ENCODE measurements around the gene MTO1.
"Not testable (repeated sequence)": the region's sequence is repeated elsewhere in the genome, so short reads cannot be mapped to it uniquely, and the experiment has no call there.

Gene MTO1

GRCh38 chr6:73504160-73504559, 42.6 kb downstream of the MTO1 start:
- TF ChIP-seq CTCF (IDR thresholded peaks at IDR 0.05; ENCODE audit: insufficient read depth, low read depth, low read length, missing control alignments): no peak
- no peak for DNase-seq (ENCODE audit: low read depth)
- H3K4me3 ChIP-seq (ENCODE audit: low read length): no peak overlapping the region

- no peak overlapping the region for H3K4me3 ChIP-seq (ENCODE audit: low read length)
- no peak for TF ChIP-seq CTCF (IDR thresholded peaks at IDR 0.05; ENCODE audit: insufficient read depth, low read depth, low read length, missing control alignments)
- DNase-seq (ENCODE audit: low read depth): no peak
Measured at GRCh38 chr6:73505142-73505541, 43.6 kb downstream of the MTO1 start.

- not testable (repeated sequence) for H3K4me3 ChIP-seq (ENCODE audit: low read length)
- peak; percentile 44 for DNase-seq (ENCODE audit: low read depth)
Measured at GRCh38 chr6:73505705-73506104, 44.2 kb downstream of the MTO1 start.

GRCh38 chr6:73506246-73506645, 44.7 kb downstream of the MTO1 start:
- TF ChIP-seq CTCF (IDR thresholded peaks at IDR 0.05; ENCODE audit: insufficient read depth, low read depth, low read length, missing control alignments): no peak
- no peak overlapping the region for H3K4me3 ChIP-seq (ENCODE audit: low read length)
- no peak for DNase-seq (ENCODE audit: low read depth)

- no peak overlapping the region for H3K4me3 ChIP-seq (ENCODE audit: low read length)
- no peak for DNase-seq (ENCODE audit: low read depth)
- no peak for TF ChIP-seq CTCF (IDR thresholded peaks at IDR 0.05; ENCODE audit: insufficient read depth, low read depth, low read length, missing control alignments)
Measured at GRCh38 chr6:73508776-73509175, 47.2 kb downstream of the MTO1 start.

GRCh38 chr6:73509851-73510250, 48.3 kb downstream of the MTO1 start:
- no peak for DNase-seq (ENCODE audit: low read depth)
- no peak overlapping the region for H3K4me3 ChIP-seq (ENCODE audit: low read length)
- no peak for TF ChIP-seq CTCF (IDR thresholded peaks at IDR 0.05; ENCODE audit: insufficient read depth, low read depth, low read length, missing control alignments)

GRCh38 chr6:73511796-73512195, 50.3 kb downstream of the MTO1 start:
- DNase-seq (ENCODE audit: low read depth): no peak
- H3K4me3 ChIP-seq (ENCODE audit: low read length): no peak overlapping the region
- TF ChIP-seq CTCF (IDR thresholded peaks at IDR 0.05; ENCODE audit: insufficient read depth, low read depth, low read length, missing control alignments): no peak

- peak; percentile 29 for DNase-seq (ENCODE audit: low read depth)
- TF ChIP-seq CTCF (IDR thresholded peaks at IDR 0.05; ENCODE audit: insufficient read depth, low read depth, low read length, missing control alignments): no peak
- no peak overlapping the region for H3K4me3 ChIP-seq (ENCODE audit: low read length)
Measured at GRCh38 chr6:73513496-73513854, 51.9 kb downstream of the MTO1 start.
